Neural progenitor cell (in vitro differentiated cells): ENCODE measurements around the gene SLC16A4. TPM values are rescaled to one million over a fixed set of nuclear protein-coding genes. Genes with fewer than 3 reads are reported as not detected.

Experiments
- DNase-seq: peaks from one replicate; pipeline ENCODE4 v3.0.0-alpha.2; 2016; ENCODE audit warnings: low spot score
- H2AFZ ChIP-seq: fragments of 200-600 bp; sonication (generic); replicated peaks from 2 replicates; pipeline ENCODE4 v1.6.1; 2016; ENCODE audit warnings: antibody characterized with exemption
- H3F3A ChIP-seq: fragments of 200-600 bp; sonication (generic); 2 replicates; pipeline ENCODE4 v1.6.1; 2016; ENCODE audit warnings: antibody characterized with exemption, low read depth
- H3K27ac ChIP-seq: fragments of 200-600 bp; sonication (generic); 2 replicates; pipeline ENCODE4 v1.5.1; 2016; ENCODE audit warnings: mild to moderate bottlenecking
- H3K27me3 ChIP-seq: fragments of 200-600 bp; sonication (generic); 2 replicates; pipeline ENCODE4 v1.6.1; 2016; ENCODE audit warnings: mild to moderate bottlenecking, moderate library complexity
- H3K36me3 ChIP-seq: fragments of 200-600 bp; sonication (generic); 2 replicates; pipeline ENCODE4 v1.5.1; 2016
- H3K4me1 ChIP-seq: fragments of 200-600 bp; sonication (generic); 2 replicates; pipeline ENCODE4 v1.6.1; 2016; ENCODE audit warnings: mixed run types
- H3K4me2 ChIP-seq: fragments of 200-600 bp; sonication (generic); 2 replicates; pipeline ENCODE4 v1.6.1; 2016
- H3K4me3 ChIP-seq: fragments of 200-600 bp; sonication (generic); 2 replicates; pipeline ENCODE4 v1.5.1; 2016
- H3K79me2 ChIP-seq: fragments of 200-600 bp; sonication (generic); 2 replicates; pipeline ENCODE4 v1.6.1; 2016; ENCODE audit warnings: low read depth
- H3K9ac ChIP-seq: fragments of 200-600 bp; sonication (generic); 2 replicates; pipeline ENCODE4 v1.6.1; 2016
- H3K9me3 ChIP-seq: fragments of 200-600 bp; sonication (generic); 2 replicates; pipeline ENCODE4 v1.5.1; 2016; ENCODE audit warnings: low read depth
- H4K20me1 ChIP-seq: fragments of 200-600 bp; sonication (generic); 2 replicates; pipeline ENCODE4 v1.6.1; 2016; ENCODE audit warnings: low read depth
- H3K27ac Mint-ChIP-seq: 3 replicates; pipeline ENCODE4 v1.8.0; 2021; ENCODE audit warnings: mixed read lengths
- H3K27me3 Mint-ChIP-seq: 2 replicates; pipeline ENCODE4 v1.8.0; 2022; ENCODE audit warnings: low read depth, mild to moderate bottlenecking, inconsistent platforms, moderate library complexity, mixed read lengths; ENCODE audit not compliant: insufficient read depth
- H3K36me3 Mint-ChIP-seq: 3 replicates; pipeline ENCODE4 v1.8.0; 2021; ENCODE audit warnings: mixed read lengths
- H3K4me1 Mint-ChIP-seq: 3 replicates; pipeline ENCODE4 v1.8.0; 2021; ENCODE audit warnings: mixed read lengths
- H3K4me3 Mint-ChIP-seq: 3 replicates; pipeline ENCODE4 v1.8.0; 2021; ENCODE audit warnings: mild to moderate bottlenecking, moderate library complexity, mixed read lengths
- H3K9me3 Mint-ChIP-seq: 3 replicates; pipeline ENCODE4 v1.8.0; 2020; ENCODE audit warnings: mixed read lengths
- EZH2 ChIP-seq: fragments of 200-600 bp; sonication (generic); IDR thresholded peaks from 2 replicates; pipeline ENCODE4 v1.6.1; 2017; ENCODE audit warnings: antibody characterized with exemption, mild to moderate bottlenecking, moderate library complexity
- EZH2phosphoT487 ChIP-seq: fragments of 200-600 bp; sonication (generic); IDR thresholded peaks from 2 replicates; pipeline ENCODE4 v1.6.1; 2017; ENCODE audit warnings: antibody characterized with exemption
- total RNA-seq: library from RNA; depleted of rRNA; stranded (reverse); fragments of >200 nt; gene quantifications from 2 replicates; pipeline ENCODE4 v1.2.3, GENCODE V29; 2015; ENCODE audit warnings: low replicate concordance
- TF ChIP-seq, protein P1 (sequence below): fragments of 200-600 bp; sonication (generic); IDR thresholded peaks from 2 replicates; pipeline ENCODE4 v1.5.1; 2017; ENCODE audit warnings: antibody characterized with exemption, mild to moderate bottlenecking

SLC16A4 gene
- total RNA-seq, 1 donor from 2014 or later = 0.56 TPM

DNA sequence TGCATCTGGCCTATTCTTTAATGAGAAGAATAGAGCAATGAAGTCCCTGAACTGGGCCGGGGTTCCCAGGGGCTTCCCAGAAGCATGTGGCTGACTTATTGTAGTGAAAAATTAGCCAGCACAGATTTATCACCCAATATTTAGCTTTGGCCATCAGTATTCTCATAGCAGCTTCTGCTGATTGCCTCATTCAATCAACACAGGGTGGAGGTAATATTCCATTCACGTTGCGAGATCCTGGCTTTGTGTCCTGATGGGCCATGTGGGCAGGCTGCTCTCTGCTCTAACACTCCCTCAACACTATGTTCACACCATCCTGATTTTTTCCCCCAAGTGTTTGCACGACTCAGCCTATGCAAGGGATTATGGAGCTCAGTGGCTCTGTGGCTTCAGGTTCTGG, 38.1 kb upstream of the SLC16A4 start:
- Histone ChIP-seq H3K9me3 (no peaks in the 10 kb centered on the region), H3K4me3 (no peak overlapping the region), H4K20me1 (no peaks in the 10 kb centered on the region), H3K27ac (no peak overlapping the region), H3K9ac (no peak overlapping the region), H2AFZ (no peak overlapping the region), H3K79me2 (no peaks in the 10 kb centered on the region), H3K4me2 (no peak overlapping the region), H3K4me1 (peaks cover 7% of the 10 kb centered on the region), H3K27me3 (no peaks in the 10 kb centered on the region), H3K36me3 (no peaks in the 10 kb centered on the region), H3F3A (no peaks in the 10 kb centered on the region)
- Mint-ChIP-seq H3K4me3 (no peak overlapping the region), H3K36me3 (no peaks in the 10 kb centered on the region), H3K27me3 (peaks cover 2% of the 10 kb centered on the region), H3K27ac (no peak overlapping the region), H3K4me1 (peaks cover 18% of the 10 kb centered on the region), H3K9me3 (no peaks in the 10 kb centered on the region)
- no peak for DNase-seq
- TF ChIP-seq, protein P1, sequence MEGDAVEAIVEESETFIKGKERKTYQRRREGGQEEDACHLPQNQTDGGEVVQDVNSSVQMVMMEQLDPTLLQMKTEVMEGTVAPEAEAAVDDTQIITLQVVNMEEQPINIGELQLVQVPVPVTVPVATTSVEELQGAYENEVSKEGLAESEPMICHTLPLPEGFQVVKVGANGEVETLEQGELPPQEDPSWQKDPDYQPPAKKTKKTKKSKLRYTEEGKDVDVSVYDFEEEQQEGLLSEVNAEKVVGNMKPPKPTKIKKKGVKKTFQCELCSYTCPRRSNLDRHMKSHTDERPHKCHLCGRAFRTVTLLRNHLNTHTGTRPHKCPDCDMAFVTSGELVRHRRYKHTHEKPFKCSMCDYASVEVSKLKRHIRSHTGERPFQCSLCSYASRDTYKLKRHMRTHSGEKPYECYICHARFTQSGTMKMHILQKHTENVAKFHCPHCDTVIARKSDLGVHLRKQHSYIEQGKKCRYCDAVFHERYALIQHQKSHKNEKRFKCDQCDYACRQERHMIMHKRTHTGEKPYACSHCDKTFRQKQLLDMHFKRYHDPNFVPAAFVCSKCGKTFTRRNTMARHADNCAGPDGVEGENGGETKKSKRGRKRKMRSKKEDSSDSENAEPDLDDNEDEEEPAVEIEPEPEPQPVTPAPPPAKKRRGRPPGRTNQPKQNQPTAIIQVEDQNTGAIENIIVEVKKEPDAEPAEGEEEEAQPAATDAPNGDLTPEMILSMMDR = no peak
- TF ChIP-seq EZH2 = no peak
- no peak for TF ChIP-seq EZH2phosphoT487

DNA sequence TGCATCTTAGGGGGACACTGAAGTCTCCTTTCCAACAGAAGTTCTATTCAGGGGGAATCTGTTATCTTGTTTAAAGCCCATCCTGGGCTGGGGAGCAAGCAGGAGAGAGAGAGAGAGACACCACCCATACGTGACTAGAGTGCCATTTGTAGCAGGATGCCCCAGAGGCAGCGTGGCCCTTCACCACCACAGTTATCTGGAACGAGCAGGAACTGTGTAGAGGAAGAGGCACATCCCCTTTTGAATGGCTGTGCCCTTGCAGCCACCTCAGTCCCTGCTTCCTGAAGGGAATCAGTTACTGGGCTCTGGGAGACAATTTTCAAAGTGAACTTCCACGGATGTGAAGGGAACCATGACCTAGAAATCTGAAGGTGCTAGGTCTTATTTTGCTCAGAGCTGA, 36.0 kb upstream of the SLC16A4 start:
- Histone ChIP-seq H3K4me1 (no peaks in the 10 kb centered on the region), H3K27me3 (no peaks in the 10 kb centered on the region), H3K27ac (no peak overlapping the region), H2AFZ (no peak overlapping the region), H3K9ac (no peak overlapping the region), H3F3A (no peaks in the 10 kb centered on the region), H3K4me3 (no peak overlapping the region), H3K36me3 (no peaks in the 10 kb centered on the region), H3K79me2 (no peaks in the 10 kb centered on the region), H3K4me2 (no peak overlapping the region), H4K20me1 (no peaks in the 10 kb centered on the region), H3K9me3 (no peaks in the 10 kb centered on the region)
- H3K4me3 Mint-ChIP-seq = no peak overlapping the region
- H3K27ac Mint-ChIP-seq = no peak overlapping the region
- H3K9me3 Mint-ChIP-seq = no peaks in the 10 kb centered on the region
- peaks cover 2% of the 10 kb centered on the region for H3K27me3 Mint-ChIP-seq
- TF ChIP-seq EZH2phosphoT487 = no peak
- TF ChIP-seq, protein P1 = no peak
- no peak for TF ChIP-seq EZH2
- DNase-seq = no peak
- peaks cover 8% of the 10 kb centered on the region for H3K4me1 Mint-ChIP-seq
- no peaks in the 10 kb centered on the region for H3K36me3 Mint-ChIP-seq

DNA sequence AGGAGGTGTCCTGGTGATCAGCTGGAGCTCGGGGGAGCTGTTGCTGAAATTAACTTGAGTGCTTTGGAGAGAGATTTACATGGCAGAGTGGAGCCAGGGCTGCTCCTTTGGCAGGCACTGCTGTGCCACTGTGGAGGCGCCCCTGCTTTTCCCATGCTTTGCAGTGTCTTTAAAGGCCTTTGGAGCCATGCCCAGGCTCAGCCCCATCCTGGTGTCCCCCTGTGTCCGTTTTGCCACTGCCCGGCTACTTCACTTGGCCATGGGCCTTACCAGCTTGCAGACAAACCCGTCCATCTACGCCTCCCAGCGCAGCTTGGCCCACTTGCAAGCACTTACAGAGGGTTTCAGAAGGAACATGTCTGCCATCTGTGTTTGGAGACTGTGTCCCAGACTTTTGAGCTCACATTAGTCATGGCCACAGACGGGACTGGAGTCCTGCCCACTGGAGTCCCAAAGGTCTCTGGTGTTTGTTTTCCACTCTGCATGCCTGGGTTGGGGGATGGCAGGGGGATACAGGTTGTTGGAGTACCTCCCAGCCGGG, 34.9 kb upstream of the SLC16A4 start:
- H3K27ac Mint-ChIP-seq = no peak overlapping the region
- Histone ChIP-seq H3K79me2 (no peaks in the 10 kb centered on the region), H3K9me3 (no peaks in the 10 kb centered on the region), H3K27me3 (no peaks in the 10 kb centered on the region), H2AFZ (peak overlapping the region; percentile 63), H4K20me1 (no peaks in the 10 kb centered on the region), H3K27ac (no peak overlapping the region), H3F3A (no peaks in the 10 kb centered on the region), H3K4me2 (no peak overlapping the region), H3K9ac (no peak overlapping the region), H3K4me3 (no peak overlapping the region), H3K4me1 (no peaks in the 10 kb centered on the region), H3K36me3 (no peaks in the 10 kb centered on the region)
- no peak overlapping the region for H3K4me3 Mint-ChIP-seq
- DNase-seq = no peak
- no peaks in the 10 kb centered on the region for H3K9me3 Mint-ChIP-seq
- TF ChIP-seq EZH2phosphoT487 = no peak
- no peak for TF ChIP-seq EZH2
- H3K36me3 Mint-ChIP-seq = no peaks in the 10 kb centered on the region
- peaks cover 5% of the 10 kb centered on the region for H3K4me1 Mint-ChIP-seq
- H3K27me3 Mint-ChIP-seq = peaks cover 2% of the 10 kb centered on the region

DNA sequence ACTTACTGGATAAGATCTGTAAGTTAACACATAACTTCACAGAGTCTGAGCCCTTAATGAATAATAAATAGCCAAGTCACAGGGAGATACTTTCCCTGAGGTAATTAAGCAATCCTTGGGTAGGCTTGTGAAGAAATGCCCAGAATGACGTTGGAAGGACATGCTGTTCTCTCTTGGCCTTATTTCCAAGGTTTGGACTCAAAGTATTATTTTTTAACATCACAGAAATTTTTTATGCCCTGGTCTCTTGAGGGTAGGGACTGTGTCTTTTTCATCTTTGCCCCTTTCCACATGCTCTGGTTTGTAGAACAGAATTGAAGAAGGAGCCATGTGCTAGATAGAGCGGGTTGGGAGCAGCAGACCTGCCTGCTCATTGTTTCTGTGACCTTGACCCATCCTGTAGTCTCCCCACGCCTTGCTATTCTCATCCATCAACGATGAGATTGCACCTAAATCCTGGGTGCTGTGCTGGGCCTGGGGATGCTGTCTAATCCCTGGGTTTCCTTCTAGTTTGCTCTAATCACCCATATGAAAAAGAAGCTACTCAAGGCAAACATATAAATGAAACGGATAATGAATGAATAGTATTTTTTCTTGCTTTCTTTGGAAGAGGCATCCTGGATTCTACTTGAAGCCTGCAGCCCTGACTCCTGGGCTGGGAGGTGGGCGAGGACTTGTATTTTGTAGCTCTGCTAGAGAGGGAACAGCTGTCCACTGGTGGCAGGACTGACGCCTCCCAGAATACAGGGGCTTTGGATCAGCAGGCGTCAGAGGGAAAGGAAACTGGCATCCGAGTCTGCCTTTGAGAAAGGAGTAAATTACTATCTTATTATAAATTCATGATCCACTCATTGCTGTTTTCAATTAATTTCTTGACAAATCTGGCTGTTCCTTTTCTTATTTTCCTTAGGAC, 34.1 kb upstream of the SLC16A4 start:
- TF ChIP-seq EZH2 = no peak
- no peak for TF ChIP-seq EZH2phosphoT487
- TF ChIP-seq, protein P1 = no peak
- Histone ChIP-seq H3K27ac (no peak overlapping the region), H3K9me3 (no peaks in the 10 kb centered on the region), H4K20me1 (no peaks in the 10 kb centered on the region), H3K4me1 (no peaks in the 10 kb centered on the region), H3F3A (no peaks in the 10 kb centered on the region), H2AFZ (no peak overlapping the region), H3K36me3 (no peaks in the 10 kb centered on the region), H3K9ac (no peak overlapping the region), H3K79me2 (no peaks in the 10 kb centered on the region), H3K4me2 (no peak overlapping the region), H3K27me3 (no peaks in the 10 kb centered on the region), H3K4me3 (no peak overlapping the region)
- no peak for DNase-seq
- H3K27me3 Mint-ChIP-seq = peaks cover 2% of the 10 kb centered on the region
- H3K9me3 Mint-ChIP-seq = no peaks in the 10 kb centered on the region
- H3K4me3 Mint-ChIP-seq = no peak overlapping the region
- no peaks in the 10 kb centered on the region for H3K36me3 Mint-ChIP-seq
- H3K27ac Mint-ChIP-seq = peak overlapping the region; percentile 74
- H3K4me1 Mint-ChIP-seq = peaks cover under 1% of the 10 kb centered on the region
